Fibroblast of skin of left quadriceps (primary cell): Measurements from ENCODE around the gene RGS1.

Source experiments
- DNase-seq, 2 experiments: peaks; one replicate each; pipeline ENCODE4 v3.0.0-alpha.2; 2013; ENCODE audit warnings: low read depth in 2 of 2

RGS1 gene

DNA sequence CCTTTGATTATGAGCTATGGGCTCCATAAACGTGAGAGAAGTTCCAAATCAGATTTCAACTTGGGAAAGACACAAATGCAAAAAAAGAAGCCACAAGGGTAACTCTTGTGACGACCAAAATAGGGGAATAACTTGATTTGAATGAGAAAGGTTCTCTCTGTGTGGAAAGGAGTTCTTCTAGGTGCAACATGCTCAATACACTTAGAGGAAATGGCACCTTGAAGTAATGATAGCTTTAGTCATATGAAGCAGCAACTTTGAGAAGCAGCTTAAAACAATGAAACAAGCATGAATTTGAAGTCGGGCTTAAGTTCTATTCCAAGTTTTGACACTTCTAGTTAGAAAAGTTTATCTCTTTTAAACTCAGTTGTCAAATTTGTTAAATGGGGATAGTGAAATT lies 21.8 kb upstream of the RGS1 start:
- no peak for DNase-seq

DNA sequence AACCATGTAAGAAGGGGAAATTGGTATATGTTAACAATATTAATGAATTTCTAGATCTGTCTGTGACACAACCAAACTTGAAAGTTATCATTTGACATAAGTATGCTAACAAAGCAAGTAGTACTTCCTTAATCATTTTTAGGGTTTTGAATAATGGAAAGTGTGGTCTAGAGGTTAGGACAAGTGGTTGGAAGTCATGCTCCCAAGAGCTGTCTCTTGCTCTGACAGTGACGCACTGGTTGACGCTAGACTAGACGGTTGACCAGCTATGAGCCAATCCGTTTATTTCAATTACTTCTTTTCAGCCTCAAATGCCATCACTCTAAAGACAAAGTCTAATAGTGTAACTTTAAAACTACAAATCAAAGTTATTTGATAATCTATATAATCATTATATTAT lies 20.7 kb upstream of the RGS1 start:
- no peak for DNase-seq

DNA sequence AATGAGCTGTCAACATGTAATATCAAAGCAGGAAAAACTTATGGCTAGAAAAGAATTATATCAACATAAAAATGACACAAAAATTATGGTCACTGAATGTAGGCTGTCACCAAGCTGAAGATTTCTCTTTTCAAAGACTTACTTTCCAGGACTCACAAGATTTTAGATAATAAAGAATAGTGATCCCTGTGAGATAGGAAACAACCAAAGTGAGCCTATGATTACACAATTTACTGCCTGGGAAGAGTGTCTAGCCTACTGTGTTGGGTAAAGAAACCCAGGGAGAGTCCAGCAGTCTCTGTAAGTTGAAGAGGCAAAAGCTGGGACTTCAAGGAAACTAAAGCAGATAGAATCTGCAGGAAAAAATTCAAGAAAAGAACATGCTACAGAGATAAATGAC lies 20.2 kb upstream of the RGS1 start:
- DNase-seq, result no peak

DNA sequence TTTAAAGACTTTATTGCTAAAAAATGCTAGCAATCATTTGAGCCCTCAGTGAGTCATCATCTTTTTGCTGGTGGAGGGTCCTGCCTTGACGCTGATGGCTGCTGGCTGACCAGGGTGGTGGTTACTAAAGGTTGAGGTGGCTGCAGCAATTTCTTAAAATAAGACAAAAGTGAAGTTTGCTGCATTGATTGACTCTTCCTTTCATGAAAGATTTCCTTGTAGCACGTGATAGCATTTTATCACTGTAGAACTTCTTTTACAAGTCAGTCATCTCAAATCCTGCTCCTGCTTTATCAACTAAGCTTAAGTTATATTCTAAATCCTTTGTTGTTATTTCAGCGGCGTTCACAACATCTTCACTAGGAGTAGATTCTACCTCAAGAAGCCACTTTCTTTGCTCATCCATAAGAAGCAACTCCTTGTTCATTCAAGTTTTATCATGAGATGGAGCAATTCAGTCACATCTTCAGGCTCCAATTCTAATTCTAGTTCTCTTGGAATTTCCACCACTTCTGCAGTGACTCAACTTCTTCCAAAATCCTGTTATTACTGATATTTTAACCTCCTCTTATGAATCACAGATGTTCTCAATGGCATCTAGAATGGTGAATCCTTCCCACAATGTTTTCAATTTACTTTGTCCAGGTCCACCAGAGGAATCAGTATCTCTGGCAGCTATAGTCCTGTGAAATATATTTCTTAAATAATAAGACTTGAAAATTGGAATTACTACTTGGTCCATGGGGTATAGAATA lies 17.6 kb upstream of the RGS1 start:
- peak in 1 of 2 experiments; percentile 34 for DNase-seq

DNA sequence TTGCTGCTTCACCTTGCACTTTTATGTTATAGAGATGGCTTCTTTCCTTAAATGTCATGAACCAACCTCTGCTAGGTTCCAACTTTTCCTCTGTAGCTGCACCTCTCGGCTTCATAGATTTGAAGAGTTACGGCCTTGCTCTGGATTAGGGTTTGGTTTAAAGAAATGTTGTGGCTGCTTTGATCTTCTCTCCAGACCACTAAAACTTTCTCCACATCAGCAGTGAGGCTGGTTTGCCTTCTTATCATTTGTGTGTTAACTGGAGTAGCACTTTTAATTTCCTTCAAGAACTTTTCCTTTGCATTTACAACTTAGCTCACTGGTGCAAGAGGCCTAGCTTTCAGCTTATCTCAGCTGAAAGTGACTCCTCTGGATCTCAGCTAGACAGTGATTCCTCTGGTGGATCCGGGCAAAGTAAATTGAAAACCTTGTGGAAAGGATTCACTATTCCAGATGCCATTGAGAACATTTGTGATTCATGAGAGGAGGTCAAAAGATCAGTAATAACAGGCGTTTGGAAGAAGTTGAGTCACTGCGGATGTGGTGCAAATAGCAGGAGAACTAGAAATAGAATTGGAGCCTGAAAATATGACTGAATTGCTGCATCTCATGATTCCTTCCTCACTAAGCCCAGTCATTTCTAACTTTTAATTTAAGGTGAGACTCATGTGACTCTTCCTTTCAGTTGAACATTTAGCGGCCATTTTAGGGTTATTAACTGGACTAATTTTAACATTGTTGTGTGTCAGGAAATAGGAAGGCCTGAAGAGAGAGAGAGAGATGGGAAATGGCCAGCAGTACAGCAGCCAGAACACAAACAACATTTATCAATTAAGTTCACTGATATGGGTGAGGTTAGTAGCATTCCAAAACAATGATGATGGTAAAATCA lies 16.2 kb upstream of the RGS1 start:
- peak; percentile 92 for DNase-seq

DNA sequence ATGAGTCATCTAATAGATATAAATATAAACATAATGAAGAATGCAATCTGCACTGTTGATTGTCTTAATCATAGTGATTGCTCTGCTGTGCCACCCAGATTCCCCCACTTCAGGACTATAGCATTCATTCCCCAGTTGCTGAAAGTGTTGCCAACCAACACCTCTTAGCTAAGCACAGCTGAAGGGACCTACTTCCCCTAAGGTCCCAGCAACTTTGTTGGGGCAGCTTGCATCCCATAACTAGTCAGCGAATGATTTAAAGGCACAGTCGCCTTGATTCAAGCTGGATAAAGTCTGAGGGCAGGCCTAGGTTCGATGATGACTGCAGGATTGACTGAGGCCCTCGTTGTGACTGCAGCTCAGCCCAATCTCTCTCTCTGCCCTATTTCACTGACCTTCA lies 14.3 kb upstream of the RGS1 start:
- DNase-seq, result no peak

DNA sequence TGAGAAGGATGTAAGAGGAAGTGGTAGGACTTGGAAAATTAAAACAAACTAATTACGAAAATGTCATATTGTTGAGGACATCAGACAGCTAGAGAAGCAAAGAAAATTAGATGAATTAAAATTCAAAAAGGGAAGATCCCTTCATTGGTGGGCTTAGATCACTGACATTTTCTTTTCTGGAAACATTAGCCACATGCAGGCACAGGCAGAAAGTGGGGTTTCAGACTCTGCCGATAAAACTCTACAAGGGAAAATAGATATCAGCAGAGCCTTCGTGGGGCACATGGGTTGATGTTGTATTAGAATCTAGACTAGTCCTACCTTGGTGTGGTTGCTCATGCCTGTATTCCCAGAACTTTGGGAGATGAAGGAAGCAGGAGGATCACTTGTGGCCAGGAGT lies 12.4 kb upstream of the RGS1 start:
- no peak for DNase-seq

DNA sequence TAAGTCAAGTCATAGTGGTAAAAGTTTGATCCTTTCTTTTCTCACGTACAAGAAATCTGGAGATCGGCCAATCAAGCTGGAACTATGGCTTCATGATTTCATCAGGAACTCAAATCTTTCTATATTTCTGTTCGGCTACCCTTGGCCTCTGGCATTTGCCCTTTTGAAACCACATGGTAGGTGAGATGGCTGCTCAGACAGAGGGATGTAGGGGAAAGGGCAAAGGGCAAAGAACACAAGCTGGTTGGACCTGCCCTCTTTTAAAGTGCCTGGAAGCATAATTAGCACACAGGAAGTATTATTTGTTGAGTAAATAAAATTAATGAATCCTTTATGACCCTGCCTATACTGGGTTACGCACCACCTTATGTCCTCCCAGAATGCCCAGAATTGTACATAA lies 11.5 kb upstream of the RGS1 start:
- no peak for DNase-seq

DNA sequence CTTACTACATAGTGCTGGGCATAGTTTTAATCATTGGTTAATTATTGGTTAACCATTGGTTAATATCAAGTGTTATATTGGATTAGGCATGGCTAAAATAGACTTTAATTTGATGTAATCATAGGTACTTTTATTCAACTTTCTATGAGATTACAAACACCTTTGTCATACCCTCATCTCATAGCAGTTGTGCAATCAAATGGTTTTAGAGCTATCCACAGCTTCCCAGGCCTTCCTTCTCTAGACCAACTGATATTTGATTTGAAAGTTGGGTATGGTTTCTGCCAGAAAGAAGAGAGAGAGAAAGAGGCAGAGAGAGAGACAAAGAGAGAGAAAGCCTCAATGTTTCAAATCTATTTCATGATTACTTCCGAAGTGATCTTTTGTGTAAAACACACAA lies 9.6 kb upstream of the RGS1 start:
- no peak for DNase-seq

DNA sequence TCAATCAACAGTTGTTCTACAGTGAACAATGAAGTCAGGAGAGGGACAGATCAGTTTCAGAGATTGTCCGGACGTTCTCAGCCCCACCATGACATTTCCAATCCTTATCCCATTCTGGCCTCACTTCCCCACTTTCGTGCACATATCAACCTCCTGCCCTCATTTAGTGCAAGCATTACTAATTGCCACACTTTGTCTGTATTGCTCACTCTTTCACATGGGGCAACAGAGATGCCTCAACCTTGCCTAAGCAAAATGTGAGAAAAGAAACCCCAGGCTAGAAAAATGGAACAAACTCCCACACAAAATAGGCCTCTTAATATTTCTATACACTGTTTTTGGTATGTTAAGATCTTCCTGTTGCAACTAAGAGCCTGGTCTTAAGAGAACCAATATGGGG lies 8.9 kb upstream of the RGS1 start:
- no peak for DNase-seq

DNA sequence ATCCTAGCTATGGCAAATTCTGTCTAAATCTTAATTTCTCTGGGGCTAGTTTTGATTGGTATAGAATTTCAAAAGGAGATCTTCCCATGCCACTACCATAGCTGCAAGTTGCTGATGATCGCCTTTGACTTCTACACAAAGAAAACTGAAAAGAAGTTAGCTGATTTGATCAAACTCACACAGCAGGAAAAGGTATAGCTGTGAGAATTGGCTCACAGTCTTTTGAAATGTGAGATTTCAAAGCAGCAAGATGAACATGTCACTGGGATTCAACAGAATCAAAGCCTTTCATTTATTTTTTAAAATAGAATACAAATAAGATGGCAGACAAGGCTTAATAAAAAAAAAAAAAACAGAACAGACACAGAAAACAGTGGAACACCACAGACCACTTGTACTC lies 7.5 kb upstream of the RGS1 start:
- DNase-seq, result no peak

DNA sequence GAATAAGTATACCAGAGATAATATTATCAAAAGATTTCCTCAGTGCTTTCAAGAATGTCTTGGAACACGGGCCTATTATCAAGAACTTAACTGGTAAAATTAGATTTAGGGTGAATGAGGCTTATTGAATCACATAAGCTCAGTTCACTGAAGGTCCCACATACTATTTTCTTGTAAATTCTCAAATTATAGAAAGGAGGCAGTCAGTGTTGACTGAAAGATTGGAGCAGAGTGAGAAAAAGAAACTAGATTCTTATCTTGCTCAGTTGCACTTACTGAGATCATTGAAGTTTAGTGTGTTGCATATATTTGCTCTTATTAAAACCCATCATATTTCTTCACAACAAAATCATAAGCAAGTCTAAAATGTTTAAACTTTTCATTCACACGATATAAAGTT lies 3.9 kb upstream of the RGS1 start:
- DNase-seq, result no peak

DNA sequence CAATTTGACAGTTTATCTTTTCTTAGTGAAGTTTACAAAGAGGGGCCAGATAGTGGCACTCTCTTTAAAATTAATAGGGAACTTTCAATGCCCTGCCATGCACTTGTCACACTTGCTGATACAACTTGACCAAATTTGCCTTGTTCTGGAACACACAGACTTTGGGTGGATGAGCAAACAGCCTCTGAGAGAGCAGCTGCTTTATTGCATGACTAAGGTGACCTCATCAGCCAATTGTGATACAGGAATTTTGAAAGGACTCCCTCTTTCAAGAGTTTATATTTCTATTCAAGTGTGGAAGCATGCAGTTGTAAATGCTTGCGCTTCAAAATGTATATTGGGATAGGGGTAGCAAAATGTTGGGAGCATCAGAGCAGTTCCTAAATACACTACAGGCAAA lies 2.1 kb upstream of the RGS1 start:
- DNase-seq, result no peak

DNA sequence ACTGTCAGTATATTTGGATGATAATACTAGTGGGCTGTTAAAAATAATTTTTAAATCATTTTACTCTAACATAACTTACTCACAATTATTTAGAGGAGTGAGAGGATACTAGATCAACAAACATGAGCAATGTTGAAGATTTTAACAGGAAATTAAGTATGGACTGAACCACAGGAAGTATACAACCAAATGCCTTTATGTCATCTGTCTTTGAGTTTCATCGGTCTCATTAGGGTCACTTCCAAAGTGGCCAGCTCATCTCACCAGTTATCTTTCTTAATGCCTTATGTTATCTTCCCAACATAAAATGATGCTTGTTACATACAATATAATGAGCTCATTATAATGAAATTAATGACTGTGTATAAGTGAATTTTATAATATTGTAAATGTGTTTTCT lies 1.5 kb upstream of the RGS1 start:
- DNase-seq, result no peak

DNA sequence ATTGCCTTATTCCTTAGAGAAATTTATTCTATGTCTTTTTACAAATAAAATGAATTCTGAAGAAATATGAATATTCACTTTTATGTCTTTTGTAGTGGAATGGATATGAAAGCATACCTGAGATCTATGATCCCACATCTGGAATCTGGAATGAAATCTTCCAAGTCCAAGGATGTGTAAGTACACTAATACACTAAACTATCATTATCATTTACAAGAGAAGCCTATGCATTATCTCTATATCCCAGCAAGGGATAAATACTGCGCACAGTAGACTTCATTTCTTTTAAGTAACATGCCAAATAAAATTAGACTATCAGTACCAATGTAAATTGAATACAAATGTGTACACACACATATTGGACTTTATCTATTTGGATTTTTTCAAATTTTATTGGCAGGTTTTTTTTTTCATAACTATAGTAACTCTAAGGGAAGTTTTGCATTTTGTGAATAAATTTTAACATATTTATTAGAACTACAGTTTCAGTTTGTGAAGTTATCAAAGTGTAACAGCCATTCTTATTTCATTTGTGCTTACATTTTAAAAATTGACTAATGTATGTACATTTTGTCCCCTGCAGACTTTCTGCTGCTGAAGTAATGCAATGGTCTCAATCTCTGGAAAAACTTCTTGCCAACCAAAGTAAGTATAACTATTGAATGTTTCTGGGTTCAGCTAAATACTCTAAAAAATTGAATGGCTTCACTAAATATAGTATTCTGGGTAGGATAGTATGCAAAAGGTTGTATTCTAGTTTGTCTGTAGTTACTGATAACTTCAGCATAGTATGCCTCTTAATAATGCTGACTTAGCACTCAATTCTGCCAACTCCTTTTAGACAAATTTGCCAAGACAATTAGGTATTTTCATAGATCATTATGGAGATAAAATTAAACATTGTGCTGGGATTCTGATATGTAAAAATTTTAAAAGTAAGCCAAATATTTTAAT lies 894 bp downstream of the RGS1 start:
- DNase-seq, result no peak

DNA sequence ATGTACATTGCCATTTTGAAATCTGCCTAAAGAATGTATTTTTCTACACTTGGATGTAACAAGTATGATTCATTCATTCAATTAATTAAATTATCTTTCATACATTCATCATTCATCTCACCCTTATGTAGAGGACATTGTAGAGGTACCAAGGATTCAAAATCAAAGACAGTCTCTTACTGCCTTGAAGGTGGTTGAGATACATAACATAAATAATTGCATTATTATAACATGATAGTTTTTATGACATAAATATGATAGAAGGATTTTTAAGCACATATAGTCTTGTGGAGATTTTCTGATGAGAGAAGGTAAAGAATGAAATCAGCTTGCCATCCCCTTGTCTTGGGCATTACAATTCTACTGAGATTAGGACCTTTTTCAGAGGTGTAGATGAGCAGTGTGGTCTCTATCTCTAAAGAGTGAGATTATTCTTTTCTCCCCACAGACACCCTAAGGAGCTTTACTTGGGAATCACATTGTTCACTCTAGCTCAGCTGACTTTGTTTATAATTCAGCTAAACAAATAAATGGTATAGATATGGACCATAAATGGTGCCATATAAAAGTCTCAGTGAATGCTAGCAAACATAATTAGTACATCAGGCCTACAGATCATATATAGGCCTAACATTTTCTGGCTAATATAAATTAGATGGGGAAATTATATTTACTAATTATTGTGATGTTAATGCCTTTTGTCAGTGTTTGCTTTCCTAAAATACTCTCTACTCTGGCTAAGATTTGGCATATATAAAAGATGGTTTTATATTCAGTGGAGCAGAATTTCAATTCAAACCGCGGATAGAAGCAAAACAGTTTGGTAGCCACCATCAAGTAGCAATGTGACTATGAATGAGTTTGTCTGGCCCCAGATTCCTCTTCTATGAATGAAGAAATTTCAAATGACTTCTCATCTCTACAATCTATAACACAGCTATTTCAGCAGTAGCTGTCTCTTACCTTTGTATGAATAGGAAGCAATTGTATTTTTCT lies 1.9 kb downstream of the RGS1 start:
- DNase-seq, result no peak

DNA sequence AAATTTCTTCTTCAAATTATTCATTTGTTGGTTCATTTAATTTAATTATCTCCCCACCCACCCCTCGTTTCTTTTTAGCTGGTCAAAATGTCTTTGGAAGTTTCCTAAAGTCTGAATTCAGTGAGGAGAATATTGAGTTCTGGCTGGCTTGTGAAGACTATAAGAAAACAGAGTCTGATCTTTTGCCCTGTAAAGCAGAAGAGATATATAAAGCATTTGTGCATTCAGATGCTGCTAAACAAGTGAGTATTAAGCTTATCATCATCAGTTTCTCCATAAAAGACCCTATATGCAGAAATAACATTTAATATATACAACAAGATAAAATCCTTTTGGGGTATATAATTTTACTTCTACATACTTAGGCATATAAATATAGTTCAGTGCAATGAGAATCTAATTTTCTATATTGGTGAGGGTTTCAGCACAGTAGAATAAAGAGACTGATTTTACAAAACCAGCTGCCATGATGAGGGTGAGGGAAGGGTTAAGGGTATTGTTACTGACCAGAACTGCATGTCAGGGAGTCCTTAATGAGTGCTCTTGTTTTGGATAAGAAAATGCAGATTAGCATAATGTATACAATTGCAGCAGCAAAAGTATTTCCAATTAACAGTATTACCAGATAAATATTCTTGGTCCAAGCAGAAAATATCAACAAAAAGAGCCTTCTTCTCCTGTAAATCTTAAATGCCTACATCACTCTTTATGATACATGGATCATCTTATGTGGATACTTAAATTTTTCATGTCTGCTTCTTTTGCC lies 2.8 kb downstream of the RGS1 start:
- DNase-seq, result no peak

DNA sequence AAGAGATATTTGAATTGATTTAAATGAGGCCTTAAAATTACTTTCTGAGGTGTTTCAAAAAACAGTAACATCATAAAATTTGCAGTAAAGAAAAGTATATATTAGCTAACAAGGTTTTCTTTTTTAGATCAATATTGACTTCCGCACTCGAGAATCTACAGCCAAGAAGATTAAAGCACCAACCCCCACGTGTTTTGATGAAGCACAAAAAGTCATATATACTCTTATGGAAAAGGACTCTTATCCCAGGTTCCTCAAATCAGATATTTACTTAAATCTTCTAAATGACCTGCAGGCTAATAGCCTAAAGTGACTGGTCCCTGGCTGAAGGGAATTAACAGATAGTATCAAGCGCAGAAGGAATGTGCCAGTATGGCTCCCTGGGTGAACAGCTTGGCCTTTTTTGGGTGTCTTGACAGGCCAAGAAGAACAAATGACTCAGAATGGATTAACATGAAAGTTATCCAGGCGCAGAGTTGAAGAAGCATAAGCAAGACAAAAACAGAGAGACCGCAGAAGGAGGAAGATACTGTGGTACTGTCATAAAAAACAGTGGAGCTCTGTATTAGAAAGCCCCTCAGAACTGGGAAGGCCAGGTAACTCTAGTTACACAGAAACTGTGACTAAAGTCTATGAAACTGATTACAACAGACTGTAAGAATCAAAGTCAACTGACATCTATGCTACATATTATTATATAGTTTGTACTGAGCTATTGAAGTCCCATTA lies 3.6 kb downstream of the RGS1 start:
- DNase-seq, result no peak

DNA sequence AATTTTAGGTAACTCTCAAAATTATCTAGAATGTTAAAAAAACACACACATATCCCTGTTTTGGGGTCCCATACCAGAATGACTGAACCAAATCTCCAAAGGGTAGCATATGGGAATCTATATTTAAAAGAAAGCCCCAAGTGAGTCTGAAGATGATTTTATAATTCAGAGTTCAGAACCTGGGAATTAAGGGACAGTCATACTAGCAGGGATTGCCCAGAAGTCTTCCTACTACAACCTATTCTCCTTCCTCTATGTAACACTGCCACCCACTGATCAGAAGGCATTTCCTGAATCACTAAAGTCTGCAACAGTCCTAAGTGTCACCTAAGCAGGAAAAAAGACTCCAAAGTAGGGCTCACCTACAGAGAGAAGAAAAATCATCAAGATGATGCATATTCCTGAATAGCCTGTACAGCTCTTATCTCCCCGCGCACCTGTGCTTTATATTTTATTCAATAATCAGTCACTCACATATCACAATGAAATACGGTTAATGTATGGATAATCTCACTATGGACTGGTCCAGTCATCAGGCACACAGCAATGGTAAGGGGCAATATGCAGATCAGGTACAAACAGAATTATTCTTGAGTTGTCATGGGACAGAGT lies 4.9 kb downstream of the RGS1 start:
- peak; percentile 23 to 36 for DNase-seq
